ENCODE measurements around the gene VANGL2. TPM values are rescaled to one million over a fixed set of nuclear protein-coding genes. Genes with fewer than 3 reads are reported as not detected.
A peak's percentile ranks its signal among the peaks of the same experiment; 100 is the strongest.

The VANGL2 gene
- total RNA-seq (8.1 TPM), polyA plus RNA-seq (ENCODE audit: insufficient read depth, low read depth, low replicate concordance) (3.8 TPM)
- long read RNA-seq, donor 1, full-length matches to known transcripts: 2 of 2 reads
- long read RNA-seq, donor 1, partial matches to known transcripts: 0 of 2 reads
- long read RNA-seq, donor 1, other reads (novel, unspliced or antisense): 0 of 2 reads
- long read RNA-seq, donor 2, full-length matches to known transcripts: 3 of 8 reads
- long read RNA-seq, donor 2, partial matches to known transcripts: 5 of 8 reads
- long read RNA-seq, donor 2, other reads (novel, unspliced or antisense): 0 of 8 reads
- long read RNA-seq, donor 3, full-length matches to known transcripts: 3 of 18 reads
- long read RNA-seq, donor 3, partial matches to known transcripts: 15 of 18 reads
- long read RNA-seq, donor 3, other reads (novel, unspliced or antisense): 0 of 18 reads
- long read RNA-seq, donor 4, full-length matches to known transcripts: 3 of 3 reads
- long read RNA-seq, donor 4, partial matches to known transcripts: 0 of 3 reads
- long read RNA-seq, donor 4, other reads (novel, unspliced or antisense): 0 of 3 reads
- long read RNA-seq, donor 5: 0 reads
- long read RNA-seq, donor 6, full-length matches to known transcripts: 1 of 1 reads
- long read RNA-seq, donor 6, partial matches to known transcripts: 0 of 1 reads
- long read RNA-seq, donor 6, other reads (novel, unspliced or antisense): 0 of 1 reads
- long read RNA-seq, donor 7, partial matches to known transcripts: 0 of 5 reads
- long read RNA-seq, donor 7, other reads (novel, unspliced or antisense): 5 of 5 reads
- long read RNA-seq, donor 8, full-length matches to known transcripts: 2 of 2 reads
- long read RNA-seq, donor 8, partial matches to known transcripts: 0 of 2 reads
- long read RNA-seq, donor 8, other reads (novel, unspliced or antisense): 0 of 2 reads
- long read RNA-seq, donor 9, full-length matches to known transcripts: 2 of 2 reads
- long read RNA-seq, donor 9, partial matches to known transcripts: 0 of 2 reads
- long read RNA-seq, donor 9, other reads (novel, unspliced or antisense): 0 of 2 reads
- long read RNA-seq, donor 10, full-length matches to known transcripts: 1 of 13 reads
- long read RNA-seq, donor 10, partial matches to known transcripts: 12 of 13 reads
- long read RNA-seq, donor 10, other reads (novel, unspliced or antisense): 0 of 13 reads

DNA sequence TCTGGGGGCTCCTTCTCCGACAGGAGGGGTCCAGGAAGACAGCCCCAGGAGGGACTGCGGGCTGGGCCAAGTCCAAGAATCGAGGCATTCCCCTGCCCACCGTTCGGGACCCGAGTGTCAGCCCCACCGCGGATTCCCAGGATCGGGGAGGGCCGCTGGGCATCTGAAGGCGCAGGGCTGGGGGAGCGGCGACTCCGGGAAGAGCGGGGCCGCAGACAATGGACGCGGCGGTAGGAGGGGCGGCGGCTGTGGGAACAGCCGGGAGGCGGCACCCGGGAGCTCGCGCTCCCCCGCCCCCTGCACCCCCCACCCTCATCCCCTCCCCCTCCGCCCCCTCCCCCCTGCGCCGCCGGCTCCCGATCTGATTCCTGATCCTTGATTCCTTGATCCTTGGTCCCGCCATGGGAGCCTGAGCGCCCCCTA, at the start of gene VANGL2:
TSS of gene VANGL2 (plus strand) at position 342 of the 423 bp plus-strand sequence. CDS start 15,274 bp downstream, outside the sequence.
- H3K4me3 ChIP-seq (ENCODE audit: low read length in 3 of 3): peak within 1 kb of the TSS; percentile 57 to 88 (median 69)
- H3K9me3 ChIP-seq (ENCODE audit: control insufficient read depth in 2 of 3, insufficient read depth in 1 of 3, low read length in 3 of 3): no peaks in the 10 kb centered on the region
- DNase-seq: peak; percentile 90 to 95 (median 91)
- no peaks in the 10 kb centered on the region for H3K27me3 ChIP-seq (ENCODE audit: control insufficient read depth, insufficient read depth, low read length)
- no peaks in the 10 kb centered on the region for H3K36me3 ChIP-seq (ENCODE audit: control insufficient read depth in 2 of 3, insufficient read depth in 3 of 3, low read length in 3 of 3)
- H3K4me1 ChIP-seq (ENCODE audit: control insufficient read depth in 2 of 3, insufficient read depth in 2 of 3, low read depth in 1 of 3, low read length in 3 of 3): peaks cover 4 to 14% (median 7%) of the 10 kb centered on the region in 3 donors
- H3K9ac ChIP-seq (ENCODE audit: low read length in 3 of 3): peak within 1 kb of the TSS in 2 of 3 donors; percentile 72 to 84
- H3K27ac ChIP-seq (ENCODE audit: low read depth in 2 of 2, low read length in 2 of 2): peak within 1 kb of the TSS in 1 of 2 donors; percentile 35
- intact Hi-C loops (cut with DNase I): no loop called here
- no peak for FAIRE-seq
- TF ChIP-seq, protein P1, sequence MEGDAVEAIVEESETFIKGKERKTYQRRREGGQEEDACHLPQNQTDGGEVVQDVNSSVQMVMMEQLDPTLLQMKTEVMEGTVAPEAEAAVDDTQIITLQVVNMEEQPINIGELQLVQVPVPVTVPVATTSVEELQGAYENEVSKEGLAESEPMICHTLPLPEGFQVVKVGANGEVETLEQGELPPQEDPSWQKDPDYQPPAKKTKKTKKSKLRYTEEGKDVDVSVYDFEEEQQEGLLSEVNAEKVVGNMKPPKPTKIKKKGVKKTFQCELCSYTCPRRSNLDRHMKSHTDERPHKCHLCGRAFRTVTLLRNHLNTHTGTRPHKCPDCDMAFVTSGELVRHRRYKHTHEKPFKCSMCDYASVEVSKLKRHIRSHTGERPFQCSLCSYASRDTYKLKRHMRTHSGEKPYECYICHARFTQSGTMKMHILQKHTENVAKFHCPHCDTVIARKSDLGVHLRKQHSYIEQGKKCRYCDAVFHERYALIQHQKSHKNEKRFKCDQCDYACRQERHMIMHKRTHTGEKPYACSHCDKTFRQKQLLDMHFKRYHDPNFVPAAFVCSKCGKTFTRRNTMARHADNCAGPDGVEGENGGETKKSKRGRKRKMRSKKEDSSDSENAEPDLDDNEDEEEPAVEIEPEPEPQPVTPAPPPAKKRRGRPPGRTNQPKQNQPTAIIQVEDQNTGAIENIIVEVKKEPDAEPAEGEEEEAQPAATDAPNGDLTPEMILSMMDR (IDR thresholded peaks at IDR 0.05; ENCODE audit: borderline replicate concordance, extremely low read depth, insufficient read depth): no peak

DNA sequence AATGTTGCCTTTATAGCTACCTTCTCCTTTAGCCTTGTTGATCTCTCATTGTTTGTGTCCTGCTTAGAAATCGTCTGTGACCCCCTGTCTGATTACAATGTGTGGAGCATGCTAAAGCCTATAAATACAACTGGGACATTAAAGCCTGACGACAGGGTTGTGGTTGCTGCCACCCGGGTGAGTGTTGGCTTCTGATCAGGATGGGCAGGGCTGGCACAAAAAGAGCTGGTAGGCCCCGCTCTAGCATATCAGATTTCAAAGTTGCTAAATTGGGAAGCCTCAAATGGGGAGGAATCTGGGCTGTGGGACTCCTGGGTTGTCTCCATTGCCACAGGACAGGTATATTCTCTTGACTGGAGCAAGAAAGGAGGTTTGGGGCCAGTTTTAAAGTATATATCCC, 48.7 kb upstream of the VANGL2 start:
- intact Hi-C loops (cut with DNase I): no loop called here
- Histone ChIP-seq H3K36me3 (ENCODE audit: control insufficient read depth in 2 of 3, insufficient read depth in 3 of 3, low read length in 3 of 3) (peaks cover 31 to 65% (median 63%) of the 10 kb centered on the region in 3 donors), H3K27me3 (ENCODE audit: control insufficient read depth, insufficient read depth, low read length) (no peaks in the 10 kb centered on the region), H3K9me3 (ENCODE audit: control insufficient read depth in 2 of 3, insufficient read depth in 1 of 3, low read length in 3 of 3) (no peaks in the 10 kb centered on the region), H3K4me3 (ENCODE audit: low read length in 3 of 3) (no peak overlapping the region), H3K4me1 (ENCODE audit: control insufficient read depth in 2 of 3, insufficient read depth in 2 of 3, low read depth in 1 of 3, low read length in 3 of 3) (no peaks in the 10 kb centered on the region), H3K27ac (ENCODE audit: low read depth in 2 of 2, low read length in 2 of 2) (no peak overlapping the region), H3K9ac (ENCODE audit: low read length in 3 of 3) (no peak overlapping the region)
- TF ChIP-seq, protein P1 (IDR thresholded peaks at IDR 0.05; ENCODE audit: borderline replicate concordance, extremely low read depth, insufficient read depth): no peak
- FAIRE-seq (no peak), DNase-seq (no peak)

DNA sequence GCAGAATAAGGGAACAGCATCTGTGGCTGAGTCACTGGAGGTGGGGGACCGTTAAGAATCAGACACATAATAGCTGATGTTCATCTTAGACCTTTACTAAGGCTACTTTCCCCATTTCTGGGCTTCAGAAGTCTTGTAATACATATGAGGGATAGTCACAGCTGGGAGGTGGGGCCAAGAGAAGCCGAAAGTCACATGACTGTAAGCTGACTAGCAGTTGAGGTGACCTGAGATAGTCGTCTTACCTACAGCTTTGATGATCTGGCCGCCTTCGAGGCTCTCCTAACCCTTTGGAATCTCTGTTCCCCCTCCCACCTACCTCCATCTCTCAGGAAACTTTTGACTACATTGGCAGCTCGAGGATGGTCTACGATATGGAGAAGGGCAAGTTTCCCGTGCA, 47.8 kb upstream of the VANGL2 start:
- Histone ChIP-seq H3K27ac (ENCODE audit: low read depth in 2 of 2, low read length in 2 of 2) (no peak overlapping the region), H3K36me3 (ENCODE audit: control insufficient read depth in 2 of 3, insufficient read depth in 3 of 3, low read length in 3 of 3) (peaks cover 31 to 71% (median 67%) of the 10 kb centered on the region in 3 donors), H3K9me3 (ENCODE audit: control insufficient read depth in 2 of 3, insufficient read depth in 1 of 3, low read length in 3 of 3) (no peaks in the 10 kb centered on the region), H3K9ac (ENCODE audit: low read length in 3 of 3) (no peak overlapping the region), H3K27me3 (ENCODE audit: control insufficient read depth, insufficient read depth, low read length) (no peaks in the 10 kb centered on the region), H3K4me3 (ENCODE audit: low read length in 3 of 3) (no peak overlapping the region), H3K4me1 (ENCODE audit: control insufficient read depth in 2 of 3, insufficient read depth in 2 of 3, low read depth in 1 of 3, low read length in 3 of 3) (no peaks in the 10 kb centered on the region)
- FAIRE-seq (no peak), DNase-seq (no peak)
- intact Hi-C loops (cut with DNase I): no loop called here
- TF ChIP-seq, protein P1 (IDR thresholded peaks at IDR 0.05; ENCODE audit: borderline replicate concordance, extremely low read depth, insufficient read depth): no peak
